Endometrial microvascular endothelial cells (primary cell): ENCODE results near the gene HRAS. TPM values are rescaled to one million over a fixed set of nuclear protein-coding genes. Genes with fewer than 3 reads are reported as not detected.

Experiments
- in situ Hi-C: cut with HindIII; loops from 2 replicates; pipeline ENCODE4 v1.10.0; 2017; ENCODE audit warnings: low sequenced_read_pairs, low pct_unique_long_range_greater_than_20kb; ENCODE audit errors: inconsistent ontology term
- total RNA-seq: library from RNA; depleted of rRNA; stranded (reverse); fragments of >200 nt; gene quantifications from one replicate; pipeline ENCODE4 v1.2.3, GENCODE V29; 2015; ENCODE audit errors: inconsistent ontology term

HRAS gene
- total RNA-seq, 1 donor from 2014 or later = 82.1 TPM

DNA sequence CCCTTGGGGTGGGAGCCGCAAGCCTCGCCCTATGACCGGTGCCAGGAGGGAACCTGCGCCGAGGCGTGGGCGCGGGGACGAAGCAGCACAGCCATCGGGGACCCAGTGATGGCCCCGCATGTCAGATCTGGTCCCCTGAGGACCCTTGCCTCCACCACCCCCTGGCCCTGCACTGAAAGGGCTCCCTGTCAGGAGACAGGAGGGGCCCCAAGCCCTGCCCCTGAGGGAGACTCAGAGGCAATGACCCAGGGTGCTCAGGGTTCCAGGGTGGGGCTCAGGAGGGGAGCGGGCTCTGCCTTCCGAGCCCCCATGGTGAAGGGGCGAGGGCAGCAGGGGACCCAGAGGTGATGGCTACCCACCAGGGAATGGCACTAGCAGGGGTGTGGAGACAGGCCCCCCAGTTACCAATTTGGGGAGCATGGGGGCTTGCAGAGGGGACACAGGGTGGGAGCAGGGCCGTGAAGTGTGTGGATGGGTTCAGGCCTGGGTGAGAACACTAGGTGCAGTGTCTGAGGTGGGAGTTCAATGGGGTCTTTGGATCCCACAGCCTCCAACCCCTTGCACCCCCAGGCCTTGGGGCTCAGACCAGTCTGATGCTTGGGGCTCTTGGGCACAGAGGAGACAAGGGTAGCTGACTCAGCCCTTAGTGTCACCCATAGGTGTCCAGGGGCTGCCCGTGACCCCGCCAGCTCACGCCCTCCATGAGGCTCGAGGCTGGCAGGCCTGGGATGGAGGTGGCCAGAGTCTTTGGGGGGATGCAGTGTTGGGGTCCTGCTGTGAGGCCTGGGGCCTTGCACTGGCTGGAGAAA, 2.5 kb upstream of the HRAS start:
- in situ Hi-C loops = no loop called here

DNA sequence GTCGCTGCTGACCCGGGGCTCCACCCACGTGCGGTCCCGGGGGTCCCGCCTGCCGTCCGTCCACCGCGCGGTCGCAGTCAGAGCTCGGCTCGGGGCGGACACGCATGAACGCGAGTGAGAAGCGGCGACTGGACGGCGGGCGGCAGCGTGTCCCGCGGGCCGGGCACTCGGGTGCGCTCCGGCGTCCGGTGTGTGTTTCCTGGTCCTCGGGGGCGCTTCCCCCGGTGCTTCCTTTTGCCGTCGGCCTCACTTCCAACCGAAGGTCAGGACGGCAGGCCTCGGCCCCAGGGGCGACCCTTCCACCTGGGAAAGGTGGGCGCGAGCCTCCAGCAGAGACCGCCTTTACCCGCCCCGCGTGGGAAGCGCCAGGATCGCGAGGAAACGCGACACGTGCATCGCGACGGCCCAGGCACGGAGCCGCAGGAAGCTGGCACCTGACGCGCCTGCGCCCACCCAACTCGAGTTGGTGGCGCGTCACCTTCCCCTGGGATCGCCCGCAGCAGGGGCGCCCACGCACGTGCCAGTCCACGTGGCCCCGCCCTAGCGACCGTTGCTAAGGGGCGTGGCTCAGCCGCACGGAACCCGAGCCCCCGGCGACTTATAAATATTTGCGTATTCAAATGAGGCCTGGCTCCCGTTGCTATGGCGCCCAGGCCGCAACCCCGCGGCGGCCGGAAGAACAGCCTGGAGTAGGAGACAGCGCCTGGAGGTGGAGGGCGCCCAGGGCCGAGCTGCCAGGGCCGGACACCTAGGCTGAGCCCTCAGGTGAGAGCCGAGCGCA, 1.7 kb upstream of the HRAS start, which contains the start of gene LRRC56:
Gene LRRC56 (plus strand): TSS at position 687 of the 781 bp plus-strand sequence. CDS start 3,158 bp downstream, outside the sequence.
- in situ Hi-C loops = no loop called here

DNA sequence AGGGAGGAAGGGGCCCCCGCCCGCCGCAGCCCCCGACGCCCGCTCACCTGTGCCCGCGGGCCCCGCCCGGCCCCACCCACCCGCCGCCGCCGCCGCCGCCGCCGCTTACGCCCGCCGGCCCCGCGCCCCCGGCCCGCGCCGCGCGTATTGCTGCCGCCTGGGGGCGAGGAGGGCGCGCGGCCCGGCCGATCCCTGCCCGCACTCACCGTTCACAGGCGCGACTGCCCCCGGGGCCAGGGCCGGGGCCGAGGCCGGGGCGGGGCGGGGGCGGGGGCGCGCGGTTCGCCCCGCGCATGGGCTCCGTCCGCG, 212 bp downstream of the HRAS start:
- in situ Hi-C loops = no loop called here

DNA sequence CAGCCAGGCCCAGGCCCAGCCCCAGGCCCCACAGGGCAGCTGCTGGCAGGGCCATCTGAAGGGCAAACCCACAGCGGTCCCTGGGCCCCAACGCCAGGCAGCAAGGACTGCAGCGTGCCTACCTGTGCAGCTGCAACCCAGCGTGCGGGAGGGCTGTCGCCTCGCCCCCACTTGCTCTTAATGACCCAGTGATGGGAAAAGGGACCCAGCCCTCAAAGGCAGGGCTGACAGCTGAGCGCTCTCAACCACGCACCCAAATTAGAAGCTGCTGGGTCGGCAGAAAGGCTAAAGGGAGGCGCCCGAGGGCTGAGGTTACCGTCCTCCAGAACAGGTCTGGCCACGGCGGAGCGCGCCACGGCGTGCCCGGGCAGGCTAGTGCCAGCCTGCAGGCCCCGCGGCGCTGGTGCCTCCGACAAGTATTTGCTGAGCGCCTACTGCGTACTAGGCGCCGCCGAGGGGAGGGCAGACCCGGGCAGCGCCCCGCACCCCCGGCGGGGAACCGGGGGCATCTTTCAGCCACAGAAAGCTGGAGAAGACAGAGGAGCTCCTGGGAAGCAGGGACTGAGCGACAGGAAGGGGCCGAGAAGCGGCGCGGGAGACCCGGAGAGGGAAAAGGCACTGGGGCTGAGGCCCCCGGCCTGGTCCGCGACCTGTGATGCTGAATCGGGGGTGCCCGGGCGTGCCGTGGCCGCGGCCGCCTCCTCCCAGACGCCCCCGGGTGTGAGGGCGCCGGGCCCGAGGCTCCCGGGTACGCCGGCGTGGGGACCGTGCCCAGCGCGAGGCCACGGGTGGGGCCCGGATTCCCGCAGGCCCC, 773 bp downstream of the HRAS start:
- in situ Hi-C loops = no loop called here

DNA sequence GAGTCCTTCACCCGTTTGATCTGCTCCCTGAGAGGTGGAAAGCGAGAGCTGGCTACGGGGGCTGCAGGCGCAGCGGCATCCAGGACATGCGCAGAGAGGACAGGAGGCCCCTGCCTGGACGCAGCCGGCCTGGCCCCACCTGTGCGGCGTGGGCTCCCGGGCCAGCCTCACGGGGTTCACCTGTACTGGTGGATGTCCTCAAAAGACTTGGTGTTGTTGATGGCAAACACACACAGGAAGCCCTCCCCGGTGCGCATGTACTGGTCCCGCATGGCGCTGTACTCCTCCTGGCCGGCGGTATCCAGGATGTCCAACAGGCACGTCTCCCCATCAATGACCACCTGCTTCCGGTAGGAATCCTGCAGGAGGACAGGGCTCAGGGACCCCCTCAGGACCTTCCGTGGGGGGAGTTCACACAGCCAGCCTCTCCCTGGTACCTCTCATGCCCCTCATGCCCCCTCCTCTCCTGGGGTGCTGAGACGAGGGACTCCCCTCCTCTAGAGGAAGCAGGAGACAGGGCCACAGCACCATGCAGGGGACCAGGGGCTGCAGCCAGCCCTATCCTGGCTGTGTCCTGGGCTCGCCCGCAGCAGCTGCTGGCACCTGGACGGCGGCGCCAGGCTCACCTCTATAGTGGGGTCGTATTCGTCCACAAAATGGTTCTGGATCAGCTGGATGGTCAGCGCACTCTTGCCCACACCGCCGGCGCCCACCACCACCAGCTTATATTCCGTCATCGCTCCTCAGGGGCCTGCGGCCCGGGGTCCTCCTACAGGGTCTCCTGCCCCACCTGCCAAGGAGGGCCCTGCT, 1.6 kb downstream of the HRAS start:
- in situ Hi-C loops = no loop called here

DNA sequence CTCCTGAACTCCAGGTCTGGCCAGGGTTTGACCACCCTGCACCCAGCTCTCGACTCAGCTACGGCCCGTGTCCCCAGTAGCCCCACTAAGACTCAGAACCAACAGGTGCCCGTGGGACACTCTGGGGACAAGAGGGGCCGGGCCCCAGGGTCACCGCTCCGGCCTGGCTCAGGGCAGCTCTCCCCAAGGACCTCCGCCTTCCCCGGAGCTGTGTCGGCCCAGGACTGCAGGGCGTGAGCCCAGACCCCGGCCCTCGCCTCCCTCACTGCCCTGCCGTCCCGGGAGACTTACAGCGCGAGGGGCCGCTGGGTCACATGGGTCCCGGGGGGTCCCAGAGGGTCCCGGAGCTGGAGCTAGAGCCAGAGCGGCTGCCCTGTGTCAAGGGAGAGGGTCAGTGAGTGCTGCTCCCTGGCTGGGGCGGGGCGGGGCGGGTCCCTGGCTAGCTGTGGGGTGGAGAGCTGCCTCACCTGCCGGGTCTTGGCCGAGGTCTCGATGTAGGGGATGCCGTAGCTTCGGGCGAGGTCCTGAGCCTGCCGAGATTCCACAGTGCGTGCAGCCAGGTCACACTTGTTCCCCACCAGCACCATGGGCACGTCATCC, 2.3 kb downstream of the HRAS start:
- in situ Hi-C loops = no loop called here

DNA sequence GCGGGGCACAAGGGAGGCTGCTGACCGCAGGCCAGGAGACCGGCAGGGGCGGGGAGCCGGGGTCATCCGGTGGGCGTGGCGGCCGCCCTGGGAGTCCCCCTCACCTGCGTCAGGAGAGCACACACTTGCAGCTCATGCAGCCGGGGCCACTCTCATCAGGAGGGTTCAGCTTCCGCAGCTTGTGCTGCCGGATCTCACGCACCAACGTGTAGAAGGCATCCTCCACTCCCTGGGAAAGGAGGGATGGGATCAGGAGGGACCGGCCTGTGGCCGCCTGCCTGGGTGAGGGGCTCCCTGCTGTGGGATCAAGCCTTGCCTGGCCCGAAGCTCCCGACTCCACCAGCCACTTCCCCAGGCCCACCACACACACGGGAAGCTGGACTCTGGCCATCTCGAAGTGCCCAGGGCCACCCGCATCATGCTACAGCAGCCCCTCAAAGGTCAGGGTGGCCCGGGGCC, 2.8 kb downstream of the HRAS start:
- in situ Hi-C loops = no loop called here

DNA sequence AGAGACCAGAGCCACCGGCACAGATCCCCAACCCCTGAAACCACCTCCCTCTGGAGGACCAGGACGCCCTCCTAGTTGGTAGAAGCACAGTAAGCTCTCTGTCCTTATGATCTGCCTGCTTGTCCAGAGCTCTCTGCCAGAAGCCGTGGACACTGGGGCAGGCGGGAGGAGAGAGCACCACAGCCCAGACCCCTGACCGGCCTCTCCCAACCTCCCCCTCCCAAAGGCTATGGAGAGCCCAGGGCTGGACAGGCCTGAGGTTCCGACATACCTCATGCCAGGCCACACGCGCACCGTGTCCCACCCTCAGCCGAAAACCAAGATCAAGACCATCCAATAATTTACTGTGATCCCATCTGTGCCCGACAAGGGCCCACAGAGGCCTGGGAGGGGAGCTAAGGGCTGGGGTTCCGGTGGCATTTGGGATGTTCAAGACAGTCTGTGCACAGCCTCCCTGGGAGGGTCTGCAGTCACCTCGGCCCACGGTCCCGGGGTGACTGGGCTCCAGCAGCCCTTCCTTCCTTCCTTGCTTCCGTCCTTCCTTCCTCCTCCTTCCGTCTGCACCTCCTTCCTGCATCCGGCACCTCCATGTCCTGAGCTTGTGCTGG, 3.4 kb downstream of the HRAS start:
- in situ Hi-C loops = no loop called here

DNA sequence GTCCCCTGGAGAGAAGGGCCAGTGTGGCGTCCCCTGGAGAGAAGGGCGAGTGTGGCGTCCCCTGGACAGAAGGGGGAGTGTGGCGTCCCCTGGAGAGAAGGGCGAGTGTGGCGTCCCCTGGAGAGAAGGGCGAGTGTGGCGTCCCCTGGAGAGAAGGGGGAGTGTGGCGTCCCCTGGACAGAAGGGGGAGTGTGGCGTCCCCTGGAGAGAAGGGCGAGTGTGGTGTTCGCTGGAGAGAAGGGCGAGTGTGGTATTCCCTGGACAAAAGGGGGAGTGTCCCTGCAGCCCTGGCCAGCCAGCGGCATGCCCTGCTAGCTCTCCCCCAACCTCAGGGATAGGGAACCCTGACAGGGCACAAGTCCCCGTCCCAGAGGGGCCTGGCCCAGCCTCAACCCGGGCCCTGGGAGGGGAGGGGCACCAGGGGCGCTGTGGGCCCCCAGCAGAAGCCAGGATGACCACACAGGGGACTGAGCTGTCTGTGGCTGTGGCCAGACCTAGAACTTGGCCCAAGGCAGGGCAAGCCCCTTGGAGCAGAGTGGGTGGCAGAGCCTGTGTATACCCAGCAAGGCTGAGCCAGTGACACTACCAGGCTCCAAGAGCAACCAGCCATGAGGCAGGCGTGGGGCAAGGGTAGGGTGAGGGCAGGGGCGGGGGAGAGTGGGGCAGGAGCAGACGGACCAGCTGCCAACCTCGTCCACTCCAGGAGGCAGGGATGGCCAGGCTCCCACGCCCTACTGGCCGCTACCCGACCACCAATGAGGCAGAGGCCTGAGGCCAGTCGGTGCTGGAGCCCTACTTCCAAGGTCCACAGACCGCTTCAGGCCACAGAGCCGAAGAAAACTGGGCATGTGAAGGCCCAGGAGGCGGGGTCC, 4.2 kb downstream of the HRAS start:
- in situ Hi-C loops = no loop called here

DNA sequence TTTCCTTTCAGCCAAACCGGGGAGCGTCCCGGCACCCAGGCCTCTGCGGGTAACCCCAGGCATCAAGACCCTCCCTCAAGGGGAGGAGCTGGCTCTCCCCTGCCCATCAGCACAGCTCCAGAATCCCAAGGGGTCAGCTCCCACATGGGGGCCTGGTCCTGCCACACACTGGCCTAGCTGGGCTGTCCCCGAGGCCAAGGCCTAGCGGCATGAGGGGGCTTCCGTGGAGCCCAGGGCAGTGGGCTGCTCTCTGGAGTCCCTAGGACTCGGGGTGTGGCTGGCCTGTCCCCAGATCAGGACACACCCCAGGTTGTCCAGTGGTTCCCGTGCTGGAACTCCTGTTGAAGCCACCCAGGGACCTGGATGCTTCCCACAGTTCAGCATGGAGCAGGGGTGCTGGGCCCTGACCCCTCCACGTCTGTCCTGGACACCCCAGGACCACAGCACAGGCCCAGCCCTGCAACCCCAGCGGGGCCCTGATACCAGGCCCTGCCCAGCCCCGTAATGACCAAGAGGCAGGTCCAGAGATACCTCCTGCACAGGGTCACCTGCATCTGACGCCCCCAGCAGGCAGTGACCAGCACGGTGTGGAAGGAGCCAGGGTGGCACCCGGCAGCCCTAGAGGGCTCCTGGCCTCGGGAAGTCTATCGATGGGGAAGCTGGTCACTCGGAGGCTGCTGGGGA, 5.5 kb downstream of the HRAS start:
- in situ Hi-C loops = no loop called here

DNA sequence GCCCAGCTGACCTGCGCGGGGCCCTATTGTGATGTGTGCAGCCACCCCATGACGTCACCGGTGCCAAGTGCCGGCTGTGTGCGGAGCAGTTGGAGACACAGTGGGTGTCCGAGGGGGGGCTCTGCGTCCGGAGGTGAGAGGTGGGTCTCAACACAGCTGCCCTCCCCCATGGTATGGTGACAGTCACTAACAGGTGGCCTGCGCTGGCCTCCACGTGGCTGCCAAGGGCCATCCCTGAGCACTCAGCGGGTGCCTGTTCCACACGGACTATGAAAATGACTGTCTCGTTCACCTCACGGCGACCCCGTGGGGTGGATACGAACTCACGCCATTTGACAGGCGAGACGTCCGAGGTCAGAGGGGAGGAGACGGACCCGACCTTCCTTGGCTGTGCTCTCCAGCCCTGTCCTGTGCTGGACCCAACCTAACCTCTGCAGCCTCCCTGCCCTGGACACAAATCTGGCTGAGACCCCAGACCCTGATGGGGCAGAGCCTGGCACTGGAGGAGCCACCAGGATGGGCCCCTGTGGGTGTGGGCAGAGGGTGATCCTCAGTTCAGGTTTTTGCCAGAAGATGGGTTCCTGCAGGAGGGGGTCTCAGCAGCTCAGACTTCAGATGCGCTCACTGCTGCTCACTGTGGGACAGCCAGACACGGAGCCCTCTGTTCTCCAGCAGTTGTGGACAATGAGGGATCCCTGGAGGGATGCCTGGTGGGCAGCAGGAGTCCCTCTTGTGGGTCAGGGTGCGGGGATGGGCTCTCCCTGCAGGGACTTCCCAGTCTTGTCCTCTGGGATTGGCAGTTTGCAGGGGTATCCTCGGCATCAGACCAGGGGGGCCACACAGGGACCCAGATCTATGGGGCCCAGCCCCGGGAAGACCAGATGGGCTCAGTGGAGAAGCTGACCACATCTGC, 6.3 kb downstream of the HRAS start:
- in situ Hi-C loops = no loop called here

DNA sequence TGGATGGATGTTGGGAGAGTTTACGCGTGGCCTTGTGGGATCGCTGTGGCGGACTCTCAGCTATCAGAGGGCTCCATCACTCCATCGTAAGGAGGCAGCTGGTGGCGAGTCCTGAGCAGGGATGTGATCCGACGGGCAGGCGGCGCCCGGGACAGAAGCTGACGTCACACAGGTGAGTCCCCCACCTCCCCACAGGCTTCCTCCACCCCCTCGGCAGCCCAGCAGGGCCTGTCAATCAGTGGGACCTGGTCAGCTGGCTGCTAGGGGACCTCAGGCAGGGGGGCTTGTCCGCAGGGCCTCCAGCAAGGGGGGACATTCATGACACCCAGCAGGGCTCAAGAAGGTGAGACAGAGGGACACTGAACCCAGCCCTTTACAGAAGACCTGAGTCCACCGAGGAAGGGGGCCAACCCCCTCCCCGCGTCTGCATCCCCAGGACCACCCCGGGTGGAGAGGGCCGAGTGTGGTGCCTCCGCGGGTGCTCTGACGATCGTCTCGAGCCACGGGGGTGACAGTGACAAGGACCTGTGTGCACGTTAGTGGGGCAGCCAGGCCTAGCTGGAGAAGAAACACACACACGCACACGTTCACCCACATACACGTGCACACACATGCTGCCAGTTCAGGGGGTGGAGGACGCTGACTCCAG, 7.1 kb downstream of the HRAS start:
- in situ Hi-C loops = no loop called here

DNA sequence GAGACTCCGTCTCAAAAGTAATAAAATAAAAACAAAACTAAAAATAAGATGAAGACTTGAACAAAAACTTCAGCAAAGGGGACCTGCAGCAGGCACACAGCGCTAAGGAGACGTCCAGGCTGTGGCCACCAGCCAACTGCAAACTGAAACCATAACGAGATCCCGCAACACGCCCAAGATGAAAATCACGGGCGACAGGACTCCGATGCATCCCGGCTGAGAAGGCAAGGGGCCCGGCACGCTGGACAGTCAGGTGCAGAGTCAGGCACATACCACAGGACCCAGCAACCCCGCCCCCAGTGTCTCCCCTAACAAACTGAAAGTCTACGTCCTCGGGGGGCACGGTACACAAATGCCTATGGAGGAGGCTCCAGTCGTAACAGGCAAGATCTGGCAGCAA, 9.2 kb downstream of the HRAS start:
- in situ Hi-C loops = no loop called here

DNA sequence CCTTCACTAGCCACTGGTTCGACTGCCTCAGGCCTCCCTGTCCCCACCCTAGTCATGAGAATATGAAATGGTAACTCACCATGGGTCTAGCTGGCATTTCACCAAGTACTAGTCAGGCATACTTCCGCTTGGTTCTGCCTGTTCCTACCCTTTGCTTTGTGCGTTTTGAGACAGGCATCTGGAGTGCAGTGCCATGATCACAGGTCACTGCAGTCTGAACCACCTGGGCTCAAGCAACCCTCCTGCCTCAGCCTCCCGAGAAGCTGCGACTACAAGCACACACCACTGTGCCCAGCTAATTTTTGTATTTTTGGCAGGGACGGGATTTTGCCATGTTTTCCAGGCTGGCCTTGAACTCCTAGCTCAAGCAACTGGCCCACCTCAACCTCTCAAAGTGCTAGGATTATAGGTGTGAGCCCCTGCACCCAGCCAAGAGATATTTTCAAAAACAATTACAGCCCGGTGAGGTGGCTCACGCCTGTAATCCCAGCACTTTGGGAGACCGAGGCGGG, 14.1 kb downstream of the HRAS start:
- in situ Hi-C loops = no loop called here
